GM21381 (cell line): ENCODE data around the gene STK10.

Experiments used
- ATAC-seq: cut with Tn5 transposase; IDR thresholded peaks from one replicate; pipeline ENCODE4 v1.9.1; 2021; ENCODE audit warnings: mild to moderate bottlenecking, moderate library complexity; ENCODE audit not compliant: unreplicated experiment

STK10 gene

GRCh38 chr5:172189693-172190296, 1.8 kb upstream of the STK10 start:
- no peak for ATAC-seq

- no peak for ATAC-seq
Observed at GRCh38 chr5:172188893-172189692, 1.1 kb upstream of the STK10 start.

GRCh38 chr5:172187118-172188032, 649 bp downstream of the STK10 start:
- ATAC-seq: peak; percentile 25

GRCh38 chr5:172186114-172186695, 1.8 kb downstream of the STK10 start:
- ATAC-seq: no peak

GRCh38 chr5:172185096-172185461, 2.9 kb downstream of the STK10 start:
- ATAC-seq: no peak

GRCh38 chr5:172183881-172184280, 4.1 kb downstream of the STK10 start:
- ATAC-seq: no peak

GRCh38 chr5:172182291-172182690, 5.7 kb downstream of the STK10 start:
- no peak for ATAC-seq

GRCh38 chr5:172180936-172181335, 7.1 kb downstream of the STK10 start:
- no peak for ATAC-seq

- peak; percentile 29 for ATAC-seq
Observed at GRCh38 chr5:172178991-172179989, 8.7 kb downstream of the STK10 start.

GRCh38 chr5:172178301-172178987, 9.6 kb downstream of the STK10 start:
- no peak for ATAC-seq

GRCh38 chr5:172177176-172177575, 10.8 kb downstream of the STK10 start:
- no peak for ATAC-seq

GRCh38 chr5:172175263-172175719, 12.7 kb downstream of the STK10 start:
- ATAC-seq: peak; percentile 51

GRCh38 chr5:172173564-172174153, 14.4 kb downstream of the STK10 start:
- ATAC-seq: no peak

GRCh38 chr5:172172912-172173563, 15.0 kb downstream of the STK10 start:
- ATAC-seq: no peak

GRCh38 chr5:172171118-172171517, 16.9 kb downstream of the STK10 start:
- no peak for ATAC-seq

GRCh38 chr5:172170251-172170701, 17.7 kb downstream of the STK10 start:
- no peak for ATAC-seq

GRCh38 chr5:172169216-172169615, 18.8 kb downstream of the STK10 start:
- no peak for ATAC-seq

- ATAC-seq: no peak
Observed at GRCh38 chr5:172168311-172168710, 19.7 kb downstream of the STK10 start.
